Smooth muscle cell (in vitro differentiated cells): ENCODE data around the gene PIAS1. TPM values are rescaled to one million over a fixed set of nuclear protein-coding genes. Genes with fewer than 3 reads are reported as not detected.

ENCODE experiments used
- DNase-seq: peaks from one replicate; lab custom pipeline; 2025; ENCODE audit not compliant: unreplicated experiment; lab: John Stamatoyannopoulos, UW
- H2AFZ ChIP-seq: fragments of 200-600 bp; sonication (generic); 2 replicates; pipeline ENCODE4 v1.6.0; 2016; ENCODE audit warnings: antibody characterized with exemption, low read depth, mild to moderate bottlenecking
- H3F3A ChIP-seq: fragments of 200-600 bp; sonication (generic); 2 replicates; pipeline ENCODE4 v1.6.0; 2017; ENCODE audit warnings: antibody characterized with exemption, low read depth
- H3K27ac ChIP-seq: fragments of 200-600 bp; sonication (generic); 2 replicates; pipeline ENCODE4 v1.5.1; 2016; ENCODE audit warnings: low read depth, mild to moderate bottlenecking
- H3K27me3 ChIP-seq: fragments of 200-600 bp; sonication (generic); 2 replicates; pipeline ENCODE4 v1.6.1; 2016; ENCODE audit warnings: low read depth, mild to moderate bottlenecking
- H3K36me3 ChIP-seq: fragments of 200-600 bp; sonication (generic); 2 replicates; pipeline ENCODE4 v1.5.1; 2016; ENCODE audit warnings: low read depth
- H3K4me1 ChIP-seq: fragments of 200-600 bp; sonication (generic); 2 replicates; pipeline ENCODE4 v1.5.1; 2016; ENCODE audit warnings: low read depth
- H3K4me2 ChIP-seq: fragments of 200-600 bp; sonication (generic); 2 replicates; pipeline ENCODE4 v1.6.0; 2016; ENCODE audit warnings: mild to moderate bottlenecking
- H3K4me3 ChIP-seq: fragments of 200-600 bp; sonication (generic); 2 replicates; pipeline ENCODE4 v1.5.1; 2016; ENCODE audit warnings: mild to moderate bottlenecking
- H3K79me2 ChIP-seq: fragments of 200-600 bp; sonication (generic); 2 replicates; pipeline ENCODE4 v1.6.0; 2016; ENCODE audit warnings: low read depth, mild to moderate bottlenecking
- H3K9ac ChIP-seq: fragments of 200-600 bp; sonication (generic); 2 replicates; pipeline ENCODE4 v1.6.0; 2016; ENCODE audit warnings: low read depth
- H3K9me3 ChIP-seq: fragments of 200-600 bp; sonication (generic); replicated peaks from 2 replicates; pipeline ENCODE4 v1.5.1; 2016; ENCODE audit warnings: low read depth
- H4K20me1 ChIP-seq: fragments of 200-600 bp; sonication (generic); 2 replicates; pipeline ENCODE4 v1.6.0; 2016; ENCODE audit warnings: low read depth
- WGBS: methylation state at CpG from one replicate; pipeline ENCODE4 v1.1.7; 2016; ENCODE audit warnings: low lambda C conversion rate; 5-methylcytosine and 5-hydroxymethylcytosine counted together
- polyA plus RNA-seq: library from polyadenylated mRNA; unstranded; fragments of >200 nt; fragmentation: Nextera tagmentation; extraction: Ambion mirVana; gene quantifications from 2 replicates; pipeline ENCODE4 v1.2.1, GENCODE V29; 2016
- total RNA-seq: library from RNA; depleted of rRNA; stranded (reverse); fragments of >200 nt; gene quantifications from 2 replicates; pipeline ENCODE4 v1.2.3, GENCODE V29; 2014
- TF ChIP-seq, protein P1 (sequence below): fragments of 200-600 bp; sonication (generic); IDR thresholded peaks from 2 replicates; pipeline ENCODE4 v1.5.1; 2017; ENCODE audit warnings: borderline replicate concordance, mild to moderate bottlenecking, antibody characterized with exemption; ENCODE audit not compliant: insufficient read depth, poor library complexity, severe bottlenecking

Gene PIAS1
- total and polyA plus RNA-seq, 2 experiments from 2014 or later = 46.4 to 56.1 TPM

DNA sequence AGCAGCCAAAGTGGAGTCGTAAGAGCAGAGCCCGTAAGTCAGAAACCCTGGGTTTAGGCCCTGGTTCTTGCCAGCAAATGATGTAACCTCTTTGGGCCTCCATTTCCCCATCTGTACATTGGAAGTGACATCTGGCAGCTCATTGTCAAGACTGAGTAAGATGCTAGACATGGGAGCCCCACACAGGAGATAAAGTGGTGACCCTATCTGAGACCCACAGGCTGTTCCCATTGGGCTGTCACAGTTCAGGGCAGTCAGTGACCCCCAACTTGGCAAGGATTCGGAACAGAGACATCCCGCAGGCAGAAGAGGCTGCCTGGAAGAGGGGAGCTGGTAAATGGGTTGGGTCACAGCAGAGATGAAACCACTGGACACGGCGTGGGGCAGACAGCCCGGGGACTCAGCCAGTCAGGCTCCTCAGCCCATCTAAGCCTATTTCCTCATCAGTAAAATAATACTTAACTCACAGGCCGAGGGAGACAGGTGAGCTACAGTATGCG, 173.6 kb downstream of the PIAS1 start:
- Histone ChIP-seq H3K27me3 (no peaks in the 10 kb centered on the region), H3K4me1 (peaks cover 22% of the 10 kb centered on the region), H3K4me2 (peak overlapping the region; percentile 97), H3K4me3 (no peak overlapping the region), H3F3A (no peaks in the 10 kb centered on the region), H3K27ac (no peak overlapping the region), H2AFZ (no peak overlapping the region), H3K9ac (no peak overlapping the region), H4K20me1 (peaks cover 10% of the 10 kb centered on the region), H3K9me3 (no peaks in the 10 kb centered on the region), H3K36me3 (no peaks in the 10 kb centered on the region), H3K79me2 (peaks cover 44% of the 10 kb centered on the region)
- DNase-seq = no peak
- TF ChIP-seq, protein P1, sequence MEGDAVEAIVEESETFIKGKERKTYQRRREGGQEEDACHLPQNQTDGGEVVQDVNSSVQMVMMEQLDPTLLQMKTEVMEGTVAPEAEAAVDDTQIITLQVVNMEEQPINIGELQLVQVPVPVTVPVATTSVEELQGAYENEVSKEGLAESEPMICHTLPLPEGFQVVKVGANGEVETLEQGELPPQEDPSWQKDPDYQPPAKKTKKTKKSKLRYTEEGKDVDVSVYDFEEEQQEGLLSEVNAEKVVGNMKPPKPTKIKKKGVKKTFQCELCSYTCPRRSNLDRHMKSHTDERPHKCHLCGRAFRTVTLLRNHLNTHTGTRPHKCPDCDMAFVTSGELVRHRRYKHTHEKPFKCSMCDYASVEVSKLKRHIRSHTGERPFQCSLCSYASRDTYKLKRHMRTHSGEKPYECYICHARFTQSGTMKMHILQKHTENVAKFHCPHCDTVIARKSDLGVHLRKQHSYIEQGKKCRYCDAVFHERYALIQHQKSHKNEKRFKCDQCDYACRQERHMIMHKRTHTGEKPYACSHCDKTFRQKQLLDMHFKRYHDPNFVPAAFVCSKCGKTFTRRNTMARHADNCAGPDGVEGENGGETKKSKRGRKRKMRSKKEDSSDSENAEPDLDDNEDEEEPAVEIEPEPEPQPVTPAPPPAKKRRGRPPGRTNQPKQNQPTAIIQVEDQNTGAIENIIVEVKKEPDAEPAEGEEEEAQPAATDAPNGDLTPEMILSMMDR = no peak
- 92% methylated on average over 9 of the region's 9 CpGs for WGBS

DNA sequence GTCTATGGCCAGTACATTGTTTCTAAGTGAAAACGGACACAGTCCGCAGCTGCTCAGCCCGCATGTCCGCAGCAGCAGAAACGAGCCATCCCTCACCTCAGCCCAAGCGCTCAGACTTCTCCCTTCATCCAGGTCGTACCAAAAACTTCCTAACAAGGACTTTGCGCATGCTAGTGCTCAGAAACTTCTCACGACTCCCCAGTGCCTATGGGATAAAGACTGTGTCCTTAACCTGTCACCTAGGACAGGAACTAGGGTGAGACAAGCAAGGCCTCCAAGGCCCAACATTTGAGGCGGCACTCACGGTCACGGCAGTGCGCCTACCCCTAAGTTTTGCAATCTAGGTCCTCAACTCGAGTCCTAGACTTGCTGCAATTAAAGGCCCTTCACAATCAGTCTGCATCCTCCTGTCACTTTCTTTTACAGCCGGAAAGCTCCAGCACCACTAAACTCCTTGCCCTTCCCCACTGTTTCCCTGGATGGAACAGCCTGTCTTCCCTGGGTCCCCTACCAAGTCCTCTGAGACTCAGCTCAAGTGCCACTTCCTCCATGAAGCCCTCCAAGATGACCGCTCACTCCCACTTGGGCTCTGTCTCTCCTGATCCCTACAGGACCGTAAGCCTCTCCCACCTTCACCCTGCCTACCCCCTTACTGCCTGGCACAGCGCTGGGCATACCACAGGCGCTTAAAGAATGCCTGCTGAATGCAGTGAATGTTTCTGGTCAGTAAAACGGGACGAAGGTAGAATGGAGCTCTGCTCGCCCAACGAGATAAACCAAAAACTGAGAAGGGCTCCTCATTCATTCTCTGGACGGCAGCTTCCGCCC, 174.2 kb downstream of the PIAS1 start:
- TF ChIP-seq, protein P1 = no peak
- no peak for DNase-seq
- Histone ChIP-seq H3K4me1 (peaks cover 22% of the 10 kb centered on the region), H2AFZ (peak overlapping the region; percentile 95), H3K27me3 (no peaks in the 10 kb centered on the region), H3K36me3 (no peaks in the 10 kb centered on the region), H3K27ac (no peak overlapping the region), H3K9me3 (no peaks in the 10 kb centered on the region), H3K4me3 (peak overlapping the region; percentile 99), H4K20me1 (peaks cover 10% of the 10 kb centered on the region), H3K9ac (peak overlapping the region; percentile 81), H3F3A (no peaks in the 10 kb centered on the region), H3K4me2 (peak overlapping the region; percentile 97), H3K79me2 (peaks cover 40% of the 10 kb centered on the region)
- 38% methylated on average over 25 of the region's 25 CpGs for WGBS

DNA sequence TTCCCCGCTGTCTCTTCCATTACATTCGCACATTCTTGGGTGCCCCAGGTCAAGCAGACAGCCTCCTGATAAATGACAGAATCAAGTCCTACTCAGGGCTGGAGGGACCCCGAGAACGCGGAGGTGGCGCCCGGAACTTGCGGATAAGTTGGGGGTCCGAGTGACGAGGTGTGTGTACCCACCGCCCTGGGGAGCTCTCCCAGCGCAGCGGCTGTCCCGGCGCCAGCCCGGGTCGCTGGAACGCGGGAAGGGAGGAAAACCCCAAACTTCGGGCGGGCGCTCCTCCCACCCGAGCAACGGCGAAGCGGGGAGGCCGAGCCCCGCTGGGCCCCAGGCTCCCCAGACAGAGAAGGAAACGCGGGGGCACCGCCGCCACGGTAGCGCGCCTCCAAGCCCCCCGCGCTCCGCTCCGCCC, 174.9 kb downstream of the PIAS1 start:
- peaks cover 10% of the 10 kb centered on the region for H4K20me1 ChIP-seq
- H3K4me2 ChIP-seq = peak overlapping the region; percentile 97
- peak overlapping the region; percentile 81 for H3K9ac ChIP-seq
- TF ChIP-seq, protein P1 = no peak
- no peak overlapping the region for H3K27ac ChIP-seq
- H3K4me3 ChIP-seq = peak overlapping the region; percentile 99
- peak overlapping the region; percentile 95 for H2AFZ ChIP-seq
- H3K79me2 ChIP-seq = peaks cover 38% of the 10 kb centered on the region
- H3K4me1 ChIP-seq = peaks cover 22% of the 10 kb centered on the region
- DNase-seq = no peak
- no peaks in the 10 kb centered on the region for H3K27me3 ChIP-seq
- WGBS = under 1% methylated on average over 39 of the region's 39 CpGs
- no peaks in the 10 kb centered on the region for H3F3A ChIP-seq
- H3K9me3 ChIP-seq = no peaks in the 10 kb centered on the region
- no peaks in the 10 kb centered on the region for H3K36me3 ChIP-seq
